ENCODE data around the gene WDR91.

- TF ChIP-seq CTCF (IDR thresholded peaks at IDR 0.05; ENCODE audit: borderline replicate concordance, extremely low read depth, low read length, poor library complexity, severe bottlenecking) (no peak), EZH2 (IDR thresholded peaks at IDR 0.05; ENCODE audit: borderline replicate concordance, low read depth, low read length, severe bottlenecking) (no peak)
Measured at GRCh38 chr7:135186841-135187253, 24.5 kb downstream of the WDR91 start.
